ENCODE measurements around the gene MRPL22. TPM values are rescaled to one million over a fixed set of nuclear protein-coding genes. Genes with fewer than 3 reads are reported as not detected.

The MRPL22 gene
- total and polyA plus RNA-seq, 2 of the 4 experiments (the other 2 are of a cell fraction): 13.3 to 58.0 TPM

GRCh38 chr5:154999865-155000264, 59.0 kb downstream of the MRPL22 start:
- Histone ChIP-seq H2AK5ac (ENCODE audit: low read depth, low read length) (no peak overlapping the region), H3K4ac (ENCODE audit: low read depth, low read length) (no peak overlapping the region), H4K5ac (ENCODE audit: low read depth, low read length) (no peak overlapping the region), H3K9me3 (ENCODE audit: control insufficient read depth, insufficient read depth, low read length) (no peaks in the 10 kb centered on the region), H3K36me3 (ENCODE audit: control insufficient read depth, insufficient read depth, low read length) (no peaks in the 10 kb centered on the region), H3K9me1 (ENCODE audit: insufficient read depth, low read length) (no peaks in the 10 kb centered on the region), H2AK9ac (replicated peaks; ENCODE audit: low read depth, low read length, poor library complexity) (no peak overlapping the region), H2BK5ac (ENCODE audit: low read depth, low read length, poor library complexity, severe bottlenecking) (no peak overlapping the region), H3K4me3 (ENCODE audit: insufficient read depth, low read depth, low read length) (no peak overlapping the region), H3K4me2 (ENCODE audit: low read depth, low read length) (no peak overlapping the region), H4K20me1 (ENCODE audit: insufficient read depth, low read length) (no peaks in the 10 kb centered on the region), H3K56ac (ENCODE audit: extremely low read depth, insufficient read depth, low read length) (no peak overlapping the region), H3K27ac (ENCODE audit: insufficient read depth, low read length) (no peak overlapping the region), H3K4me1 (ENCODE audit: control insufficient read depth, insufficient read depth, low read length) (no peaks in the 10 kb centered on the region), H4K91ac (ENCODE audit: insufficient read depth, low read depth, low read length) (no peak overlapping the region), H3K14ac (replicated peaks; ENCODE audit: low read depth, low read length) (no peak overlapping the region), H2BK120ac (ENCODE audit: low read depth, low read length) (no peak overlapping the region), H3K9ac (ENCODE audit: low read depth, low read length) (no peak overlapping the region), H4K8ac (ENCODE audit: low read depth in 2 of 2, low read length in 2 of 2) (no peak overlapping the region), H3K79me1 (ENCODE audit: low read depth in 1 of 2, low read length in 2 of 2) (no peaks in the 10 kb centered on the region), H2BK20ac (ENCODE audit: low read depth, low read length) (no peak overlapping the region), H3K18ac (ENCODE audit: low read depth, low read length) (no peak overlapping the region), H3K27me3 (ENCODE audit: control insufficient read depth, insufficient read depth, low read length) (no peaks in the 10 kb centered on the region), H3K23ac (ENCODE audit: low read depth, low read length) (no peak overlapping the region), H2BK15ac (ENCODE audit: low read depth, low read length) (no peak overlapping the region), H2AFZ (replicated peaks; ENCODE audit: low read length, poor library complexity) (no peak overlapping the region)
- no TSS peak for BruUV-seq (replicated peaks)
- intact Hi-C loops (cut with micrococcal nuclease) (no loop called here), in situ Hi-C loops (cut with MboI; ENCODE audit: low sequenced_read_pairs) (no loop called here), dilution Hi-C loops (cut with HindIII; ENCODE audit: low sequenced_read_pairs, unreplicated experiment) (no loop called here)
- no peak for ATAC-seq (ENCODE audit: low read depth)
- TF ChIP-seq BHLHE40 (IDR thresholded peaks at IDR 0.05; ENCODE audit: low read depth, low read length): no peak
- TF ChIP-seq RAD21 (IDR thresholded peaks at IDR 0.05; ENCODE audit: low read length): no peak
- TF ChIP-seq NFE2L2 (IDR thresholded peaks at IDR 0.05; ENCODE audit: low read depth, low read length): no peak
- no peak for TF ChIP-seq RCOR1 (IDR thresholded peaks at IDR 0.05; ENCODE audit: insufficient replicate concordance, low read length)
- no peak for TF ChIP-seq MAFK (IDR thresholded peaks at IDR 0.05; ENCODE audit: low read depth, low read length)
- no peak for TF ChIP-seq CEBPB (IDR thresholded peaks at IDR 0.05; ENCODE audit: low read depth, low read length)
- TF ChIP-seq POLR2A (IDR thresholded peaks at IDR 0.05; ENCODE audit: low read depth, low read length): no peak
- TF ChIP-seq SMC3 (IDR thresholded peaks at IDR 0.05; ENCODE audit: low read depth, low read length): no peak
- DNase-seq: no peak
- ChIA-PET POLR2A (ENCODE audit: unreplicated experiment) (no interaction called here), CTCF (no interaction called here)
- no CpG with 5 or more reads among the region's 5 CpGs for WGBS, 2 experiments (ENCODE audit: extremely low coverage in 2 of 2, insufficient read length in 1 of 2)
